Nephron (organoid): ENCODE measurements around the gene RPS19.

ENCODE experiments used
- H3K27ac Mint-ChIP-seq, 3 experiments: 2 replicates each; pipeline ENCODE4 v1.8.0; 2020; ENCODE audit warnings: mixed read lengths in 3 of 3, mild to moderate bottlenecking in 2 of 3, moderate library complexity in 1 of 3
- H3K27me3 Mint-ChIP-seq: 2 replicates; pipeline ENCODE4 v1.8.0; 2021; ENCODE audit warnings: low read depth, mild to moderate bottlenecking, moderate library complexity, mixed read lengths
- H3K36me3 Mint-ChIP-seq: 2 replicates; pipeline ENCODE4 v1.8.0; 2020; ENCODE audit warnings: low read depth, mixed read lengths
- H3K4me1 Mint-ChIP-seq: 2 replicates; pipeline ENCODE4 v1.8.0; 2020; ENCODE audit warnings: mixed read lengths
- H3K4me3 Mint-ChIP-seq, 3 experiments: 2 replicates each; pipeline ENCODE4 v1.8.0; 2020; ENCODE audit warnings: mild to moderate bottlenecking in 3 of 3, mixed read lengths in 3 of 3, moderate library complexity in 2 of 3
- H3K9me3 Mint-ChIP-seq: 2 replicates; pipeline ENCODE4 v1.8.0; 2020; ENCODE audit warnings: mixed read lengths
- TF ChIP-seq, protein P1 (sequence below), 3 experiments: fragments of 200-600 bp; sonication (generic); IDR thresholded peaks; one replicate each; pipeline ENCODE4 v1.5.0; 2021; ENCODE audit warnings: antibody characterized with exemption in 3 of 3; ENCODE audit not compliant: unreplicated experiment in 3 of 3

Gene RPS19

DNA sequence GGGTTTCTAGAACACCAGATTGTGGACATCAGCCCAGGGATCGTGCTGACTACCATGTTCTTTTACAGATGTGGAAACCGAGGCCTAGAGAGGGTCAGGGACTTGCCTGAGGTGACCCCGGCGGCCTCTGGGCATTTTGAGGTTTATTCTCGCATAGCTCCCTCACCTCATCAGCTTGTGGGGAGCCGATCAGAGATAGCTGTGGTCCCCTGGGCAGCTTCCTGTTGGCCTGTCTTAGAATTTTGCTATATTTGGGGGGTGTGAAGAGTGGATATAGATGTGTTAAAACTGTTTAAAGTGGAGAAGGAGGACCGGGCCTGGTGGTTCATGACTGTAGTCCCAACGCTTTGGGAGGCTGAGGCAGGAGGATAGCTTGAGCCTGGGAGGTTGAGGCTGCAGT is 29.8 kb downstream of the RPS19 start:
- TF ChIP-seq, protein P1, sequence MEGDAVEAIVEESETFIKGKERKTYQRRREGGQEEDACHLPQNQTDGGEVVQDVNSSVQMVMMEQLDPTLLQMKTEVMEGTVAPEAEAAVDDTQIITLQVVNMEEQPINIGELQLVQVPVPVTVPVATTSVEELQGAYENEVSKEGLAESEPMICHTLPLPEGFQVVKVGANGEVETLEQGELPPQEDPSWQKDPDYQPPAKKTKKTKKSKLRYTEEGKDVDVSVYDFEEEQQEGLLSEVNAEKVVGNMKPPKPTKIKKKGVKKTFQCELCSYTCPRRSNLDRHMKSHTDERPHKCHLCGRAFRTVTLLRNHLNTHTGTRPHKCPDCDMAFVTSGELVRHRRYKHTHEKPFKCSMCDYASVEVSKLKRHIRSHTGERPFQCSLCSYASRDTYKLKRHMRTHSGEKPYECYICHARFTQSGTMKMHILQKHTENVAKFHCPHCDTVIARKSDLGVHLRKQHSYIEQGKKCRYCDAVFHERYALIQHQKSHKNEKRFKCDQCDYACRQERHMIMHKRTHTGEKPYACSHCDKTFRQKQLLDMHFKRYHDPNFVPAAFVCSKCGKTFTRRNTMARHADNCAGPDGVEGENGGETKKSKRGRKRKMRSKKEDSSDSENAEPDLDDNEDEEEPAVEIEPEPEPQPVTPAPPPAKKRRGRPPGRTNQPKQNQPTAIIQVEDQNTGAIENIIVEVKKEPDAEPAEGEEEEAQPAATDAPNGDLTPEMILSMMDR (IDR thresholded peaks at IDR 0.05; ENCODE audit: unreplicated experiment in 3 of 3): no peak
- Mint-ChIP-seq H3K4me3 (no peak overlapping the region), H3K9me3 (no peaks in the 10 kb centered on the region), H3K4me1 (peaks cover 8% of the 10 kb centered on the region), H3K36me3 (peaks cover 10% of the 10 kb centered on the region), H3K27ac (no peak overlapping the region), H3K27me3 (no peaks in the 10 kb centered on the region)

DNA sequence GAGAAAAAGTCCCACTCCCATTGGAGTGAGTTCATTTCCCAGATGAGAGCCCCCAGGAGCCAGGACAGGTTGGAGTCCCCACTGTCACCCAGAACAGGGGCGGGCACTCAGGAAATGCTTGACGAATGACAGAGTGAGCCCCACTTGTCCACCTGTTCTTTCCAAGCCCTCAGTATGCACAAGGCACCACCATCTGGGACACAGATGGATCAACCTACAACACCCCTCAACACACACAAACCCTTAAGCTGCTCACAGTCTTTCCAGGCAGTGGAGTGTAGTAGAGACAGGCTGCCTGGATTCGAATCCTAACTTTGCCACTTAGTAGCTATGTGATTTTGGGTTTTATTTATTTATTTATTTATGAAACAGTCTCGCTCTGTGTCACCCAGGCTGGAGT is 30.9 kb downstream of the RPS19 start:
- no peak overlapping the region for H3K4me3 Mint-ChIP-seq
- no peak overlapping the region for H3K27ac Mint-ChIP-seq
- H3K27me3 Mint-ChIP-seq: no peaks in the 10 kb centered on the region
- TF ChIP-seq, protein P1 (IDR thresholded peaks at IDR 0.05; ENCODE audit: unreplicated experiment in 3 of 3): no peak
- H3K9me3 Mint-ChIP-seq: no peaks in the 10 kb centered on the region
- peaks cover 16% of the 10 kb centered on the region for H3K36me3 Mint-ChIP-seq
- H3K4me1 Mint-ChIP-seq: peaks cover 5% of the 10 kb centered on the region

DNA sequence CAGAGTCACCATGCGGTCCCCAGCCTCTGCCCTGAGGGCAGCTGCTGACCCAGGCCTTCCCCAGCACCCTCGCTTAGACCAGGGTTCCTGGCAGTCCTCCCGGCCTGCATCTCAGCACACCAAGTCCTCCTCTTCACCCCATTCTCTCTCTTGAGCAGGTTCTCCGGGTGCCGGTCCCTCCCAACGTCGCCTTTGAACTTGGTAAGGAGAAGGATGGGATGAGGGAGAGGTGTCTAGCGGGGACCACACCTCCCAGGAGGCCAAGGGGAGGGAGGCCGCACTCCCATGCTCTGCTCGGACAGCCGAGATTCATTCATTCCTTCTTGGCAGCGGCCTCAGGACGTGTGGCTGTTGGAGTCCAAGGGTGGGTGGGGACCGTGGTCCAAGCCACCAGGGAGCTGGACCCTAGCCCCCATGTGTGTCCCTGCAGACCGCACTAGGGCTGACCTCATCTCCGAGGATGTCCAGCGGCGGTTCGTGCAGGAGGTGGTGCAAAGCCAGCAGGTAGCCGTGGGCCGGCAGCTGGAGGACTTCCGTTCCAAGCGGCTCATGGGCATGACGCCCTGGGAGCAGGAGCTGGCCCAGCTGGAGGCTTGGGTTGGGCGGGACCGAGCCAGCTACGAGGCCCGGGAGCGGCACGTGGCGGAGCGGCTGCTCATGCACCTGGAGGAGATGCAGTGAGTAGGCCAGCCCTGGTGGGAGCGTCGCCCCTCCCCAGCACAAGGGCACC is 32.3 kb downstream of the RPS19 start:
- H3K9me3 Mint-ChIP-seq: no peaks in the 10 kb centered on the region
- no peak overlapping the region for H3K4me3 Mint-ChIP-seq
- no peaks in the 10 kb centered on the region for H3K4me1 Mint-ChIP-seq
- peaks cover 17% of the 10 kb centered on the region for H3K36me3 Mint-ChIP-seq
- TF ChIP-seq, protein P1 (IDR thresholded peaks at IDR 0.05; ENCODE audit: unreplicated experiment in 3 of 3): no peak
- no peak overlapping the region for H3K27ac Mint-ChIP-seq
- no peaks in the 10 kb centered on the region for H3K27me3 Mint-ChIP-seq

DNA sequence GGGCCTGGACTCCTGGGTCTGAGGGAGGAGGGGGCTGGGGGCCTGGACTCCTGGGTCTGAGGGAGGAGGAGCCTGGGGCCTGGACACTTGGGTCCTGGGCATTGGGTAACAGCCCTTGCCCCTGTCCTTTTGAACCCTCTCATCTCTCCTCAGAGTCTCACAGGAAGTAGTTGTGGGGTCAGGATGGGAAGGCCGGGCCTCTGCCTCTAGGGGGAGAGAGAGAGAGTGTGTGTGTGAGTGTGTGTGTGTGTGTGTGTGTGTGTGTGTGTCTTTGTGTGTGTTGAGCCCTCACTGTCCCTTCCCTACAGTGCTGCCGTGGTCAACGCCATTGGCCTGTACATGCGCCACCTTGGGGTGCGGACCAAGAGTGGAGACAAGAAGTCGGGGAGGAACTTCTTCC is 33.8 kb downstream of the RPS19 start:
- TF ChIP-seq, protein P1 (IDR thresholded peaks at IDR 0.05; ENCODE audit: unreplicated experiment in 3 of 3): no peak
- no peaks in the 10 kb centered on the region for H3K4me1 Mint-ChIP-seq
- H3K9me3 Mint-ChIP-seq: no peaks in the 10 kb centered on the region
- peaks cover 30% of the 10 kb centered on the region for H3K36me3 Mint-ChIP-seq
- H3K4me3 Mint-ChIP-seq: no peak overlapping the region
- H3K27me3 Mint-ChIP-seq: no peaks in the 10 kb centered on the region
- no peak overlapping the region for H3K27ac Mint-ChIP-seq

DNA sequence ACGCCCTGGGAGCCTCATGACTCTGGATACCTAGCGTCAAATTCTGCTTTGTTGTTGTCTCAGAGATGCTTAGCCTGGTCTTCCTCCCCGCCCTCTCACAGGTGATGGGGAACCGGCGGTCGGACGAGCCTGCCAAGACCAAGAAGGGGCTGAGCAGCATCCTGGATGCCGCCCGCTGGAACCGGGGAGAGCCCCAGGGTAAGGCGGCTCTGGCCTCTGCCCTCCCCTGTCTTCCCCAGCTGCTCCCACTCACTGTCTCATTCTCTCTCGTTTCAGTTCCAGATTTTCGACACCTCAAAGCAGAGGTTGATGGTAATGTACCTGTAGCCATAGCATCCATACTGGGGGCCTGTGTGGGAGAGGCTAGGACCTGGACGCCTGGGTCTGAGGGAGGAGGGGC is 34.3 kb downstream of the RPS19 start:
- Mint-ChIP-seq H3K4me1 (no peaks in the 10 kb centered on the region), H3K9me3 (no peaks in the 10 kb centered on the region), H3K27ac (no peak overlapping the region), H3K36me3 (peaks cover 34% of the 10 kb centered on the region), H3K27me3 (no peaks in the 10 kb centered on the region), H3K4me3 (no peak overlapping the region)
- TF ChIP-seq, protein P1 (IDR thresholded peaks at IDR 0.05; ENCODE audit: unreplicated experiment in 3 of 3): no peak
